Chondrocyte (in vitro differentiated cells): ENCODE measurements around the gene TUBA8. TPM values are rescaled to one million over a fixed set of nuclear protein-coding genes. Genes with fewer than 3 reads are reported as not detected.

Experiments
- DNase-seq: peaks from one replicate; pipeline ENCODE4 v3.0.0; 2021; ENCODE audit warnings: mixed read lengths, low spot score
- H3K27ac Mint-ChIP-seq: one replicate; pipeline ENCODE4 v1.8.0; 2021; ENCODE audit warnings: mild to moderate bottlenecking, moderate library complexity, mixed read lengths; ENCODE audit not compliant: unreplicated experiment
- H3K27me3 Mint-ChIP-seq: 2 replicates; pipeline ENCODE4 v1.8.0; 2021; ENCODE audit warnings: low read depth, mixed read lengths
- H3K36me3 Mint-ChIP-seq: 2 replicates; pipeline ENCODE4 v1.8.0; 2021; ENCODE audit warnings: low read depth, mixed read lengths
- H3K4me1 Mint-ChIP-seq: 2 replicates; pipeline ENCODE4 v1.8.0; 2021; ENCODE audit warnings: low read depth, mild to moderate bottlenecking, mixed read lengths
- H3K4me3 Mint-ChIP-seq: one replicate; pipeline ENCODE4 v1.8.0; 2021; ENCODE audit warnings: mild to moderate bottlenecking, moderate library complexity, mixed read lengths; ENCODE audit not compliant: unreplicated experiment
- H3K9me3 Mint-ChIP-seq: 2 replicates; pipeline ENCODE4 v1.8.0; 2021; ENCODE audit warnings: low read depth, mixed read lengths
- CTCF ChIP-seq: fragments of 200-600 bp; sonication (generic); IDR thresholded peaks from 2 replicates; pipeline ENCODE4 v1.5.0; 2021; ENCODE audit warnings: antibody characterized with exemption, mild to moderate bottlenecking, moderate library complexity
- total RNA-seq: library from RNA; stranded (reverse); gene quantifications from 3 replicates; pipeline ENCODE4 v1.2.1, GENCODE V29; 2021

The TUBA8 gene
- total RNA-seq, 1 donor from 2014 or later = 1.2 TPM

GRCh38 chr22:18144105-18144504, 33.5 kb downstream of the TUBA8 start:
- H3K27ac Mint-ChIP-seq = no peak overlapping the region
- no peaks in the 10 kb centered on the region for H3K27me3 Mint-ChIP-seq

GRCh38 chr22:18145676-18146388, 35.2 kb downstream of the TUBA8 start:
- Mint-ChIP-seq H3K4me3 (no peak overlapping the region), H3K36me3 (peaks cover 5% of the 10 kb centered on the region), H3K27me3 (no peaks in the 10 kb centered on the region), H3K9me3 (no peaks in the 10 kb centered on the region), H3K4me1 (peaks cover 8% of the 10 kb centered on the region), H3K27ac (no peak overlapping the region)
- DNase-seq = no peak
- TF ChIP-seq CTCF = no peak

More at GRCh38 chr22:18144105-18144504, 33.5 kb downstream of the TUBA8 start:
- H3K9me3 Mint-ChIP-seq = no peaks in the 10 kb centered on the region
- peaks cover 5% of the 10 kb centered on the region for H3K36me3 Mint-ChIP-seq
- no peak for TF ChIP-seq CTCF
- no peak for DNase-seq
- H3K4me3 Mint-ChIP-seq = no peak overlapping the region
- peaks cover 7% of the 10 kb centered on the region for H3K4me1 Mint-ChIP-seq

DNA sequence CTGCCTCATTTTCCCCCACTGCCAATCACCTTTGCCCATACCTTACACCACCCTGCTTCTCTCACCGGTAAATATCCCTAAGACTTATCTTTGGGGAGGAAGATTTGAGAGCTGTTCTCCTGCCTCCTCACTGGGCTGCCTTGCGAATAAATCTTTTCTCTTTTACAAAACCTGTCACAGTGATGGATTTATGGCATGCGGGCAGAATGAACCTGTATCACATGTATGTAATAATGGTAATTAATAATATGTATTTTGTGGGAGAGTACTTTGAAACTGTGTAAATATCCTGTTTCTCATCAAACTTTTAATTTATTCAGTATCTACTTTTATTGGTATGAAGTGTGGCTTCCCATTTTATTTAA, 35.8 kb downstream of the TUBA8 start:
- Mint-ChIP-seq H3K36me3 (peaks cover 3% of the 10 kb centered on the region), H3K9me3 (no peaks in the 10 kb centered on the region), H3K4me1 (peaks cover 8% of the 10 kb centered on the region), H3K27ac (no peak overlapping the region), H3K27me3 (no peaks in the 10 kb centered on the region), H3K4me3 (no peak overlapping the region)
- TF ChIP-seq CTCF = no peak
- DNase-seq = no peak

DNA sequence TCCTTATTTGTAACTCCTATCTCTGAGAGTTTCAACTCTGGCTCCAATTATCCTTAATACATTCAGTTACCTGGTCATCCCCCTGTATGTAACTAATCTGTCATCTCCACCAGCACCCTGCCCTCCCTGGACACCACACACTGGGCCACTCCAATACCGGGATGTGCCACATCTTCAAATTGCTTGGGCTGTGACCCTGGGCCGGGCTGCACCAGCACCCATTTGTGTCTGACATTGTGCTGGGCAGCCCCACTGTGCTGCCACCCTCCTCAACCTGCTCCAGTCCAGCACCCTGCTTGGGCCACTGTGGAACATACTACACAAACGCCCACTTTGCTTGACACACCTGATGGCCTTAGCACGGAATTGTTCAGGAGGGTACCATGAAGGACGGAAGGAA, 37.2 kb downstream of the TUBA8 start:
- peaks cover 2% of the 10 kb centered on the region for H3K36me3 Mint-ChIP-seq
- no peak for DNase-seq
- no peaks in the 10 kb centered on the region for H3K27me3 Mint-ChIP-seq
- H3K4me3 Mint-ChIP-seq = no peak overlapping the region
- no peak for TF ChIP-seq CTCF
- no peaks in the 10 kb centered on the region for H3K9me3 Mint-ChIP-seq
- H3K4me1 Mint-ChIP-seq = peaks cover 8% of the 10 kb centered on the region
- H3K27ac Mint-ChIP-seq = no peak overlapping the region

DNA sequence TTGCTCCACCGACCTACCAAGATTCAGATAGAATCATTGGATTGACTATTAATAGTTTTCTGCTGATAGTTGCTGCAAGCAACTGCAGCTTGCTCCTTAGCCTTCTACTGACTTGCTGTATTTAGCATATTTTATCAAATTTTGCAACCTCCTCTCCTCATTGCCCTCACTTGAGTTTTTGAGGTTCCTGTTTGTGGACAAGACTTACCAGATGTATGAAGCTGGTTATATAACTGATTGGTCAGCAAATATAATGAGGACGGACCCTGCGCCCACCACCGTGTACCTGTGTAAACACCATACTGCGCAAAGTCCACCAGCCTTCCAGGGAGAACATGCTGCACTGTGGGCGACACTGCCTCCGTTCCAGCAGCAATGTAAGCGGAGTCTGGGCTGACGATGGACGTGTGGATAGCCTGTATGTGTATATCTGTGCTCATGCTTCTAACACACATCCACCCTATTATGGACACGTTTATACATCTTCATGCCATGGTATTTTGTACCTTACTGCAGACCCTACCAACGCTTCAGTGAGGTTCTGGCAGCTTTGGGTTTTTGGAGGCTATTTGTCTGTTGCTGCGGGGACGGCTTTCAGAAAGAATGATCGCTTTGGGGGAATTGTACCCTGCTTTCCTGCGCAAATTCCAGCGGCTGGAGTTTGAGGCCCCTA, 37.8 kb downstream of the TUBA8 start:
- H3K4me3 Mint-ChIP-seq = no peak overlapping the region
- peaks cover 8% of the 10 kb centered on the region for H3K4me1 Mint-ChIP-seq
- DNase-seq = no peak
- H3K36me3 Mint-ChIP-seq = peaks cover 2% of the 10 kb centered on the region
- H3K27me3 Mint-ChIP-seq = no peaks in the 10 kb centered on the region
- no peak for TF ChIP-seq CTCF
- H3K9me3 Mint-ChIP-seq = no peaks in the 10 kb centered on the region
- H3K27ac Mint-ChIP-seq = no peak overlapping the region
